Loucy (cell line): ENCODE measurements around the gene GTF3C4.

ENCODE experiments used
- CTCF ChIP-seq: fragments of 200-600 bp; sonication (generic); conservative IDR thresholded peaks from 2 replicates; pipeline ENCODE4 v1.5.1; 2014; ENCODE audit warnings: mild to moderate bottlenecking, antibody characterized with exemption, low read length
- EZH2phosphoT487 ChIP-seq: fragments of 200-600 bp; IDR thresholded peaks from 2 replicates; pipeline ENCODE4 v1.6.1; 2018; ENCODE audit warnings: antibody characterized with exemption, mild to moderate bottlenecking, moderate library complexity, borderline replicate concordance

- no peak for TF ChIP-seq CTCF
- no peak for TF ChIP-seq EZH2phosphoT487
Measured at GRCh38 chr9:132708769-132709430, 38.6 kb downstream of the GTF3C4 start.
